Erythroblast (primary cell): ENCODE data around the gene ANO4.
A peak's percentile ranks its signal among the peaks of the same experiment; 100 is the strongest.

Source experiments
- DNase-seq, 2 experiments: peaks; one replicate each; lab custom pipeline; 2025; lab: John Stamatoyannopoulos, UW
- GATA1 ChIP-seq: IDR thresholded peaks from 2 replicates; pipeline ENCODE4 v1.6.1; 2011; ENCODE audit warnings: low read depth, mild to moderate bottlenecking, control low read depth, low read length, moderate library complexity
- POLR2A ChIP-seq: IDR thresholded peaks from 2 replicates; pipeline ENCODE4 v1.6.1; 2011; ENCODE audit warnings: mild to moderate bottlenecking, low read length

The ANO4 gene

GRCh38 chr12:100875156-100875555, 80.6 kb downstream of the ANO4 start:
- no peak for DNase-seq
- TF ChIP-seq GATA1 (no peak), POLR2A (no peak)

- TF ChIP-seq POLR2A (no peak), GATA1 (no peak)
- no peak for DNase-seq
Measured at GRCh38 chr12:100875771-100876170, 81.2 kb downstream of the ANO4 start.

GRCh38 chr12:100877776-100878175, 83.2 kb downstream of the ANO4 start:
- no peak for DNase-seq
- TF ChIP-seq GATA1 = no peak
- TF ChIP-seq POLR2A = no peak

GRCh38 chr12:100895192-100895591, 100.6 kb downstream of the ANO4 start:
- TF ChIP-seq GATA1 (no peak), POLR2A (no peak)
- no peak for DNase-seq

- no peak for TF ChIP-seq POLR2A
- no peak for TF ChIP-seq GATA1
- no peak for DNase-seq
Measured at GRCh38 chr12:100896192-100896591, 101.6 kb downstream of the ANO4 start.

GRCh38 chr12:100897240-100897639, 102.7 kb downstream of the ANO4 start:
- TF ChIP-seq GATA1 (no peak), POLR2A (no peak)
- peak in 1 of 2 experiments; percentile 3 for DNase-seq

GRCh38 chr12:100899301-100899700, 104.7 kb downstream of the ANO4 start:
- TF ChIP-seq POLR2A = no peak
- no peak for TF ChIP-seq GATA1
- DNase-seq = no peak

GRCh38 chr12:100900808-100901207, 106.2 kb downstream of the ANO4 start:
- TF ChIP-seq POLR2A = no peak
- no peak for TF ChIP-seq GATA1
- DNase-seq = no peak

GRCh38 chr12:100901266-100901665, 106.7 kb downstream of the ANO4 start:
- no peak for DNase-seq
- TF ChIP-seq GATA1 = no peak
- no peak for TF ChIP-seq POLR2A

- TF ChIP-seq GATA1 (no peak), POLR2A (no peak)
- DNase-seq = no peak
Measured at GRCh38 chr12:100904270-100904669, 109.7 kb downstream of the ANO4 start.

- DNase-seq = no peak
Measured at GRCh38 chr12:100908501-100908900, 113.9 kb downstream of the ANO4 start.

GRCh38 chr12:100913872-100914592, 119.5 kb downstream of the ANO4 start:
- TF ChIP-seq GATA1 (no peak), POLR2A (no peak)
- DNase-seq = no peak

More at GRCh38 chr12:100908501-100908900, 113.9 kb downstream of the ANO4 start:
- no peak for TF ChIP-seq GATA1
- no peak for TF ChIP-seq POLR2A

- TF ChIP-seq POLR2A (no peak), GATA1 (no peak)
- no peak for DNase-seq
Measured at GRCh38 chr12:100919116-100919515, 124.5 kb downstream of the ANO4 start.

GRCh38 chr12:100920493-100920892, 125.9 kb downstream of the ANO4 start:
- DNase-seq = no peak
- TF ChIP-seq GATA1 = no peak
- no peak for TF ChIP-seq POLR2A
